B cell (primary cell): ENCODE results near the gene TBCD. TPM values are rescaled to one million over a fixed set of nuclear protein-coding genes. Genes with fewer than 3 reads are reported as not detected.

Source experiments
- ATAC-seq: fragments of 200-7000 bp; cut with Tn5 transposase; one replicate; pipeline ENCODE4 v1.10.0; 2021; ENCODE audit warnings: low read depth, mild to moderate bottlenecking, moderate number of reproducible peaks, moderate library complexity
- CTCF ChIA-PET: fragments of 350-600 bp; sonication (Branson Sonifier 250); formaldehyde crosslinking; loops from one replicate; lab custom pipeline; 2021; ENCODE audit warnings: antibody characterized with exemption, inconsistent platforms; lab: Charles Lee
- POLR2A ChIA-PET: fragments of 350-600 bp; sonication (Branson Sonifier 250); formaldehyde crosslinking; loops from one replicate; lab custom pipeline; 2021; ENCODE audit warnings: antibody characterized with exemption; lab: Charles Lee
- DNase-seq: peaks from one replicate; pipeline ENCODE4 v3.0.0; 2013
- H2AFZ ChIP-seq: 2 replicates; pipeline ENCODE4 v1.6.1; 2012; ENCODE audit warnings: mild to moderate bottlenecking, low read depth, low read length; ENCODE audit not compliant: insufficient read depth, poor library complexity, severe bottlenecking
- H3K27ac ChIP-seq, 2 donors: 1 replicate in 1 of 2; 2 replicates in 1 of 2; pipeline ENCODE4 v1.5.1; 2012 to 2013; ENCODE audit warnings: low read length in 2 of 2, mild to moderate bottlenecking in 2 of 2, moderate library complexity in 1 of 2
- H3K27me3 ChIP-seq, 4 experiments: fragments of 200-600 bp in 1 of 4; sonication (generic) in 1 of 4; replicated peaks in 1 of 4; 1 replicate in 2 of 4; 2 replicates in 2 of 4; pipeline versions ENCODE4 v1.6.1 to v1.7.0; 2013 to 2016; ENCODE audit warnings: low read length in 3 of 4, mild to moderate bottlenecking in 2 of 4, mixed read lengths in 1 of 4, moderate library complexity in 1 of 4; ENCODE audit not compliant: insufficient read depth in 4 of 4, control insufficient read depth in 3 of 4; ENCODE audit errors: control extremely low read depth in 1 of 4
- H3K36me3 ChIP-seq, 2 experiments: replicated peaks in 1 of 2; 1 replicate in 1 of 2; 2 replicates in 1 of 2; pipeline versions ENCODE4 v1.6.1 to v1.7.1; 2013; ENCODE audit warnings: low read length in 1 of 2; ENCODE audit not compliant: insufficient read depth in 2 of 2, control insufficient read depth in 1 of 2; ENCODE audit errors: control extremely low read depth in 1 of 2, extremely low read depth in 1 of 2
- H3K4me1 ChIP-seq, 2 donors: fragments of 200-600 bp in 1 of 2; sonication (generic) in 1 of 2; 1 replicate in 1 of 2; 2 replicates in 1 of 2; pipeline versions ENCODE4 v1.5.1 to v1.6.1; 2013 to 2017; ENCODE audit warnings: low read length in 2 of 2; ENCODE audit not compliant: control insufficient read depth in 2 of 2, insufficient read depth in 2 of 2
- H3K4me2 ChIP-seq: replicated peaks from 2 replicates; pipeline ENCODE3; 2012; ENCODE audit warnings: mild to moderate bottlenecking, low read depth, low read length; ENCODE audit not compliant: poor library complexity, severe bottlenecking
- H3K4me3 ChIP-seq, 5 experiments: fragments of 200-600 bp in 1 of 5; sonication (generic) in 1 of 5; 1 replicate in 3 of 5; 2 replicates in 2 of 5; pipeline versions ENCODE4 v1.5.1 to v1.7.0; 2011 to 2016; ENCODE audit warnings: low read length in 4 of 5, mild to moderate bottlenecking in 4 of 5, low read depth in 2 of 5, control low read depth in 1 of 5, moderate library complexity in 1 of 5; ENCODE audit not compliant: insufficient read depth in 1 of 5; ENCODE audit errors: control extremely low read depth in 1 of 5, extremely low read depth in 1 of 5
- H3K79me2 ChIP-seq: fragments of 200-600 bp; sonication (generic); one replicate; pipeline ENCODE4 v1.6.0; 2016; ENCODE audit warnings: low read length; ENCODE audit not compliant: control insufficient read depth, insufficient read depth
- H3K9ac ChIP-seq: fragments of 200-600 bp; sonication (generic); 2 replicates; pipeline ENCODE4 v1.6.1; 2017; ENCODE audit warnings: mild to moderate bottlenecking, low read length, moderate library complexity
- H3K9me3 ChIP-seq, 3 donors: one replicate each; pipeline versions ENCODE4 v1.6.1 to v1.7.1; 2013; ENCODE audit warnings: low read length in 2 of 3; ENCODE audit not compliant: control insufficient read depth in 2 of 3, insufficient read depth in 1 of 3; ENCODE audit errors: control extremely low read depth in 1 of 3
- H4K20me1 ChIP-seq: 2 replicates; pipeline ENCODE4 v1.6.0; 2012; ENCODE audit warnings: mild to moderate bottlenecking, low read length; ENCODE audit not compliant: insufficient read depth, control insufficient read depth, poor library complexity, severe bottlenecking
- H3K27ac Mint-ChIP-seq: one replicate; pipeline ENCODE4 v1.8.0; 2021; ENCODE audit warnings: mixed read lengths
- H3K27me3 Mint-ChIP-seq: one replicate; pipeline ENCODE4 v1.8.0; 2021; ENCODE audit warnings: mixed read lengths
- H3K4me1 Mint-ChIP-seq: one replicate; pipeline ENCODE4 v1.8.0; 2021; ENCODE audit warnings: mixed read lengths
- H3K4me3 Mint-ChIP-seq: one replicate; pipeline ENCODE4 v1.8.0; 2021; ENCODE audit warnings: mixed read lengths
- H3K9me3 Mint-ChIP-seq: one replicate; pipeline ENCODE4 v1.8.0; 2022; ENCODE audit warnings: mixed read lengths; ENCODE audit not compliant: insufficient read depth
- CTCF ChIP-seq: fragments of 200-600 bp; IDR thresholded peaks from one replicate; pipeline ENCODE4 v1.8.0; 2022; ENCODE audit warnings: antibody characterized with exemption, mild to moderate bottlenecking
- EZH2 ChIP-seq: IDR thresholded peaks from 2 replicates; pipeline ENCODE4 v1.6.1; 2012; ENCODE audit warnings: borderline replicate concordance, low read depth, mild to moderate bottlenecking, moderate library complexity, low read length; ENCODE audit not compliant: insufficient read depth, poor library complexity, severe bottlenecking
- WGBS: methylation state at CpG from one replicate; pipeline ENCODE4 v1.1.5; 2013; ENCODE audit warnings: missing lambda C conversion rate; ENCODE audit not compliant: insufficient coverage; 5-methylcytosine and 5-hydroxymethylcytosine counted together
- intact Hi-C: fragments of 100-400 bp; cut with micrococcal nuclease; formaldehyde crosslinking; loops from one replicate; pipeline ENCODE4 v1.10.0; 2022
- polyA plus RNA-seq: library from polyadenylated mRNA; depleted of rRNA; stranded (reverse); fragments of >200 nt; gene quantifications from 2 replicates; pipeline ENCODE4 v1.2.3, GENCODE V29; 2012
- total RNA-seq, 2 donors: library from RNA; stranded (reverse); fragments of 120-200 nt in 1 of 2; gene quantifications; 1 replicate in 1 of 2; 2 replicates in 1 of 2; pipeline versions ENCODE4 v1.2.3 to v1.2.4, GENCODE V29; 2013 to 2022

TBCD gene
- total and polyA plus RNA-seq, 2 donors (not counting 1 experiment from before 2014, with no cell fraction given): 60.8 to 101 TPM

- POLR2A ChIA-PET: no interaction called here
- CTCF ChIA-PET: interaction anchor here (1.1 to 1.3 kb wide), 3 partner anchors 24 to 100 kb away, joined by 3 read pairs; no protein-coding TSS in a partner anchor
- no peak overlapping the region for H3K27ac Mint-ChIP-seq
Observed at GRCh38 chr17:82814834-82815233, 63.0 kb downstream of the TBCD start.

GRCh38 chr17:82815354-82815753 lies 63.5 kb downstream of the TBCD start:
- no peak overlapping the region for H2AFZ ChIP-seq
- Mint-ChIP-seq H3K4me1 (peaks cover 30% of the 10 kb centered on the region), H3K4me3 (no peak overlapping the region), H3K27ac (no peak overlapping the region), H3K9me3 (peaks cover 3% of the 10 kb centered on the region), H3K27me3 (no peaks in the 10 kb centered on the region)
- no peaks in the 10 kb centered on the region for H4K20me1 ChIP-seq
- CTCF ChIA-PET: interaction anchor here (1.1 to 1.3 kb wide), 3 partner anchors 23 to 99 kb away, joined by 3 read pairs; no protein-coding TSS in a partner anchor
- no peak for DNase-seq
- no peak overlapping the region for H3K4me3 ChIP-seq
- no peak for ATAC-seq
- no peaks in the 10 kb centered on the region for H3K79me2 ChIP-seq
- TF ChIP-seq EZH2 (no peak), CTCF (no peak)
- peaks cover 0 to 12% of the 10 kb centered on the region in 2 experiments for H3K36me3 ChIP-seq
- POLR2A ChIA-PET: no interaction called here
- H3K9me3 ChIP-seq: peaks cover 0 to 9% (median 1%) of the 10 kb centered on the region in 3 donors
- H3K4me2 ChIP-seq: no peak overlapping the region
- H3K9ac ChIP-seq: no peak overlapping the region
- no peak overlapping the region for H3K27ac ChIP-seq
- H3K27me3 ChIP-seq: no peaks in the 10 kb centered on the region
- peaks cover 24 to 34% of the 10 kb centered on the region in 2 donors for H3K4me1 ChIP-seq
- intact Hi-C loops: no loop called here
- 92% methylated on average over 5 of the region's 5 CpGs for WGBS

More at GRCh38 chr17:82814834-82815233, 63.0 kb downstream of the TBCD start:
- H3K27me3 ChIP-seq: no peaks in the 10 kb centered on the region
- no peak overlapping the region for H3K4me2 ChIP-seq
- Mint-ChIP-seq H3K4me3 (no peak overlapping the region), H3K27me3 (no peaks in the 10 kb centered on the region), H3K9me3 (no peaks in the 10 kb centered on the region), H3K4me1 (peaks cover 28% of the 10 kb centered on the region)
- H3K27ac ChIP-seq: no peak overlapping the region
- H3K4me1 ChIP-seq: peaks cover 24 to 33% of the 10 kb centered on the region in 2 donors
- intact Hi-C loops: no loop called here
- no peaks in the 10 kb centered on the region for H4K20me1 ChIP-seq
- no peak overlapping the region for H3K4me3 ChIP-seq
- 97% methylated on average over 20 of the region's 20 CpGs for WGBS
- peaks cover 0 to 5% (median 0%) of the 10 kb centered on the region in 3 donors for H3K9me3 ChIP-seq
- TF ChIP-seq EZH2: no peak
- no peak overlapping the region for H2AFZ ChIP-seq
- H3K9ac ChIP-seq: no peak overlapping the region
- H3K79me2 ChIP-seq: no peaks in the 10 kb centered on the region
- no peak for DNase-seq
- no peak for ATAC-seq
- peaks cover 0 to 12% of the 10 kb centered on the region in 2 experiments for H3K36me3 ChIP-seq
